Lung microvascular endothelial cell (primary cell): ENCODE measurements around the gene PPP3R1. TPM values are rescaled to one million over a fixed set of nuclear protein-coding genes. Genes with fewer than 3 reads are reported as not detected.
A peak's percentile ranks its signal among the peaks of the same experiment; 100 is the strongest.

ENCODE experiments used
- DNase-seq, 2 donors: peaks; one replicate each; pipeline versions ENCODE4 v3.0.0 to v3.0.0-alpha.2; 2010; ENCODE audit warnings: low read depth in 2 of 2
- total RNA-seq: library from RNA; depleted of rRNA; stranded (reverse); fragments of >200 nt; gene quantifications from 2 replicates; pipeline ENCODE4 v1.2.1, GENCODE V29; 2014

Gene PPP3R1, protein sequence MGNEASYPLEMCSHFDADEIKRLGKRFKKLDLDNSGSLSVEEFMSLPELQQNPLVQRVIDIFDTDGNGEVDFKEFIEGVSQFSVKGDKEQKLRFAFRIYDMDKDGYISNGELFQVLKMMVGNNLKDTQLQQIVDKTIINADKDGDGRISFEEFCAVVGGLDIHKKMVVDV
- 15.7 and 18.3 TPM in 2 replicates for total RNA-seq

DNA sequence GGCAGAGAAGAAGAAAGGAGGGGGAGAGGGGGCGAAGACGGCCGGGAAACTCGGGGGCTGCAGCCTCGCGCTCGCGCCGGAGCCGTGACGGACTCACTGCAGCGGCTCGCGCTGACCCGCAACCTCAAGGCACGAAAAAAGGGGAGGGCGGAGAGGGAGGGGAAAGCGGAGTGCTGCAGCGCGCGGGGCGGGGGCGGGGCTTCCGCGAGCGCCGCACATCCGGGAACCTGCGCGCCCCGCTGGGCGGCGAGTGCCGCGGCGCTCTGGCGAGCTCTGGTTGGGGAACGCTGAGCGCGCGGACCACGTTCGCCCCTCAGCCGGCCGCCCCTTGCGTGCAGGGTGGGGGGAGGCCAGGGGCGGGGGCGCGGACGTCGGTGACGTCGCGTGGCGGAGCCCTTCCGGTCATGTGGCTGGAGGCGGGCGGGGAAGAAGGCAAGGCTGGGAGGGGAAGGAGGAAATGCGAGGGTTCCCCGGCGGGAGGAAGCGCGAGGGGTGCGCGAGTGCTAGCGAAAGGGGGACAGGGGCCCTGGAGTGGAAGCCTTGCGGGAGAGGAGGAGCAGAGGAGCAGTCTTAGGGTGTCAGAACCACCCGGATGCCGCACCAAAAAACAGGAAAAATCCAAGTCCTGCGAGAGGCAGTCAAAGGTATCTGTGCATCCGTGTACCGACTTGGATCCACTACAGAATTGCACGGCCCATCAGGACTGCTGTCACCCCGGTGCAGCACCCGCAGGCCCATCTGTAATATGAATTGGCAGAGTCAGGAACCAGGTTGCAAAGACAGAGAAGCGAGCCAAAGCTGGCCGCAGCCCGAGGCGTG, at the start of gene PPP3R1:
Gene PPP3R1 (minus strand): TSS at position 133 of the 819 bp plus-strand sequence. CDS start 405 bp downstream, outside the sequence.
- peak; percentile 98 for DNase-seq

DNA sequence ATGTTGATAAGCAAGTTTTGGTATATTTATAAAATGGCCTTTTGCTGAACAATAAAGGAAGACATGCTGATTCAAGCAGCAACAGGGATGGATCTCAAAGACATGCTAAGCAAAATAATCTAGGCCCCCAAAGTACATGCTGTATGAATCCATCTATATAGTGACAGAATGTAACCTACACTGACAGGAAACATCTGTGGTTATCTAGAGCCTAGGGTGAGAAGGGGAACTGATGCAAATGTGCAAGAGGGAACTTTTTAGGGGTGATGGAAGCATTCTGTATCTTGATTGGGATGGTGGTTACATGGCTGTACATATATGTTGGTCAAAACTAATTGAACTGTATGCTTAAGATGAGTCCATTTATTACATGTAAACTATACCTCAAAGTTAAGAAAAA, 43.2 kb upstream of the PPP3R1 start:
- no peak for DNase-seq

DNA sequence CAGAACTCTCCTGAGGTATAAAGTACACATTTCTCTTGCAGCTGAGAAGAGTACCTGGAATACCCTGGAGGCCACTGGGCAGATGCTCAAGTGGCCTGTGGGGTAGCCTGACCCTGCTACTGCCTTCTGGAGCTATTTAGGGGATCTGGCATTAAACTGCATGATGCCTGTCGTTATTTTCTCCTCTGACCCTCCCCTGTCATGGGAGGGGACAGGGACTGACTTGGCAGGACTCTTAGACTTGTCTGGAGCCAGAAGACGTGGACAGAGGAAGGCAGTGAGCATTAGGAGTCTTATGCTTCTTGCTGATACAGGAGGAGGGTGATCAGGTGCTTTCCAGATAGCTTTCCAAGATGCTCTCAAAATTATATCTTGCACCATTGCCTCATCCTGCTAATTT, 42.6 kb upstream of the PPP3R1 start:
- DNase-seq: no peak

DNA sequence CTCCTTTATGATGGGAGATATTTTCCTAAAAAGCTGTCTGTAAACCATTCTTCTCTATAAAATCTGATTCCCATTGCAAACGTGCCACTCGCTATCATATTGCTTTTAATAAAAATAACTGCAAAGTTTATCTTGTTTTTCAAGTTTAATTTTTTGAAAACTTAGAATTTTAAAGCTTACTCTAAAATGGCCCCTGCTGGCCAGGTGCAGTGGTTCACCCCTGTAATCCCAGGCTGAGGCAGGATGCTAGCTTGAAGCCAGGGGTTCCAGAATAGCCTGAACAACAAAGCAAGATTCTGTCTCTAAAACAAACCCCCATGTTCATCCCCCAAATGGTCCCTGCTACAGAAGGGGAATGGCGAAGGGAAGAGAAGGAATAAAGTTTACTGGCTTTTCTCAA, 41.9 kb upstream of the PPP3R1 start:
- DNase-seq: no peak

DNA sequence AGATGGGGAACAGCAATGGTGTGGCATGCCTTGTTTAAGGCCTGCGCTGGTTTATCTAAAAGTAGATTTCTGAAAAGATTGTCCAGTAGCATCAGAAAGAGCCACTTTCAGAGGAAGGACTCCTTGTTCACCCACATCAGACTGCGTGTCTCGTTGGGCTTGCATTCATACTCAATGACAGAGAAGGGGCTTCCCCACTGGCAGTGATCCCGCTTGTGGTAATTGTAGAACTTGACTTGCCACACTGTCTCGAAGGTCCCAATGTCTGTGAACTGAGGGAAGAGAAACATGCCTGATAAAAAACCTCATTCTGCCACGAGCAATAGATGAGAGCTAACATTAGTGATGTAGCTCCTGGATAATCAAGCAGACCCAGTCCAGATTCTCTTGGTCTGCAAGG, 41.4 kb upstream of the PPP3R1 start:
- DNase-seq: no peak

DNA sequence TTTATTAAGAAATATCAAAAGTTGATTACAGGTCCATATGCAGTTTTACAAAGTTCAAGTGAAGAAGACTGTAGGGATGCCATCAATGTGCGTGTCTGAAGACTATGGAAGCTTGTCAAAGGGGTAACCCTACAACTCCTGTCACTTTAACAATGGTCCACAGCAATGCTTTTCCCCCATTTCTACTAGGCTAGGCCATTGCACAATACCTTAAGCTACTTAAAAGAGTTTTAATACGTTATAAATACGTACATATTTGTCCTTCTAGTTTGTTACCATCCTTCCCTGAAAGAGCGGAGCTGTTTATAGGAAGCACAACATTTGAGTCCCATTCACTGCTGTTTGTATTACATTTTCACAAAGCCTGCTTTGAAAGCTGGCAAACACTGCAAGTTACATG, 40.7 kb upstream of the PPP3R1 start:
- DNase-seq: no peak

DNA sequence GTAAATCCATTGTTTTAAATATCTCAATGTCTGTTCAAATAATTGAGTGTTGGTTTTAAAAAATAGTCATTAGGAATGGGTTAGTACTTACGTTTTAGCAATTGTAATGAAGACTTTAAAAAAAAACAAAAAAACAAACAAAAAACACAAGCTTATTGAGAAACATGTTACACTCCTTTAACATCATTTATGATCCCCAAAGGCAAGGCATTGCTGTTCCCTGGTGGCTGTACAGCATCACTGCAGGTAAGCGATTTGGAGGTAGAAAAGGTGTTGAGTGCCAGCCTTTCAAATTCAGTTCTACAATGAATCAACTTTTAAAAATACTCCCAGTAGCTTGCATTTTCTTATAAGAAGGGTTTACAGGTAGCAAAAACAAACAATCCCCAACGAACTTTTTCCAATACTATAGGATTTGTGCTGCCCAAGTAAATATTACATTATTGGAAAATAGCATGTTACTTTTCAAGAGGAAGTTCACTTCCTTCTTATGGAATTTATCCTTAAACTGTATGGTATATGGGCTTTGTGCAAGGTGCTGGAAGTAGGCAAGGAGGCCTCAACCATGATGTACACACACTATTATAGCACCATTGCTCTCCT, 39.9 kb upstream of the PPP3R1 start:
- peak; percentile 24 to 48 for DNase-seq

DNA sequence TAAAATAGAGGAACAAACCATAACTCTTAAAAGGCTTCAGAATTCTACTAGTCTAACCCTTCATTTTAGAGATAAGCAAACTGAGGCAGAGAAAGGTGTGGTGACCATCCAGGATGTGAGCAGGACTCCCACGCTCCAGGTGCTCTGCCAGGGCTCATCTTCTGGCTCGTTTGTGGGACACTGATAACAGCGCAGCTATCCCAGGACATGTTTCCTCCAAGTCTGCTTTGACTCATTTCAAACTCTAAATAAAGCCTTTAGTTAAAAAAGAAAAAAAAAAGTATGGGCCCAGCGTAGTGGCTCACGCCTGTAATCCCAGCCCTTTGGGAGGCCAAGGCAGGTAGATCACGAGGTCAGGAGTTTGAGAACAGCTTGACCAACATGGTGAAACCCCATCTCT, 39.0 kb upstream of the PPP3R1 start:
- no peak for DNase-seq

DNA sequence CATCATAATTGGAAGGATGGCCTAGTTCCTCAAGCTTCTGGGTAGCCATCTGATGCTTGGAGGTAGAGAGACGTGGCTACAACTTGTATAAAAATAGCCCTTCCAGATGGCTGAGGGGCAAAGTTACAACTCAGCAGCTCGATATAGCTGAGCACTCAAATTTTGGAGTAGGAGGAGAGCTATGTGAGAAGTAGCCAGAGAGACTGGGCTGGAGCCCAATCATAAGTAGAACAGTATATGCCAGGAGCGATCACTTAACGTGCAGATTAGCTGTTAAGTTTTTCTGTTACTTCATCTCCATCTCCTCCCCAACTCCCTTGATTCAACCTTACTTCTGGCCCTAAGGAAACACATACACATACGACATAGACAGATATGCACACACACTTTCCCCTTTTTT, 38.6 kb upstream of the PPP3R1 start:
- DNase-seq: no peak

DNA sequence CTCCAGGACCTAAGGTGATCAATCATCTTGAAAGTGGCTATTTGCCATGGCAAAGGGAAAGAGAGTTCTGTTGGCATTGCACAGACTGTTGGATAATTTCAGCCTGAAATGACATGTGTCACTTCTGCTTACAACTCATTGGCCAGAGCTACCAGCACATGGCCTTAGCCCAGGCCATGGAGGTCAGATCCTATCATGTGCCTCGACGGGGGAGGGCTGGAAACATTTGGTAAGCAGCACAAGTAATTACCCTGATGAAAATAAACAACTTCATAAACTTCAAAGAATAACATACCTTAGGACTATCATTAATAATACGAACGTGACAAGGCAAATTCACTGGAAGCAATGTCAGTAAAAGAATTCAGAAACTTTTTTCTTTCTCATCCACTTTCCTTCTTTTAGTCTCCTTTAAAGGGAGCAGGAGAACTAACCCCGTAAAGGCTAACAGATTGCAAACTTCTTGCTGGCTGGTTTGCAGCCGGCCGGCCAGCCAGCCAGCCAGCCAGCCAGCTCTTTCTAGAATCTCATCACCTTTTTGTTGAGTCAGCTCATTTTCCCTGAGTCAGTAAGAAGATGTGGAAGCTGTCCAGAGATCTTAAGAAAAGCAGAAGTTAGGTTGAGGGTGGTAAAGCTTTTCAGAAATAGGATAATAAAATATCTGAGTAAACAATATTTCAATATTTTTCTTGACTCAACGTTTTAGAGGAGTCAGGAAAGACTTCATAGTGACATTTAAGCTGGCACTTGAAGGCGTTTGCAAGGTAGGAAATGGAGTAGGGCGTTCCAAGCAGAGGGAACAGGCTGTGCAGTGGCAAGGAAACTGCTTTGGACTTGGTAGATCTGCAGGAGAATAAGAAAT, 35.5 kb upstream of the PPP3R1 start:
- DNase-seq: peak in 1 of 2 donors; percentile 22

DNA sequence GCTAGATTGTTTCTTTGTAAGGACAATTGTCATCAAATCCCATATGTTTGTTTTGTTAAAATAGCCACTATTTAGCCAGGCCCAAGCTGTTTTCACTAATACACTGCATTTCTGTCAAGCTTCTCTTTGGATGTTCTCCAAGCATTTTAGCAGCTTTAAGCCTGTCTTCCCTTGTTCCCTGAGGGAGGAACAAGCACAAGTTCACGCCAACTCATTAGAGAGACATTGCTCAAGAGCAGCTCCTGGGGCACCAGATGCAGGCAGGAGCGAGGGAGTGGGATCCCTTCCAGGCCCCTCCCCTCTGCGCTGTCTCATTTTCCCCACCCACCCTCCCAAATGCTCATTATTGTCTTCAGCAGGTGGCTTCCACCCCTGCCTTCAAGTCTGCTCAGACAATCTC, 32.6 kb upstream of the PPP3R1 start:
- DNase-seq: no peak

DNA sequence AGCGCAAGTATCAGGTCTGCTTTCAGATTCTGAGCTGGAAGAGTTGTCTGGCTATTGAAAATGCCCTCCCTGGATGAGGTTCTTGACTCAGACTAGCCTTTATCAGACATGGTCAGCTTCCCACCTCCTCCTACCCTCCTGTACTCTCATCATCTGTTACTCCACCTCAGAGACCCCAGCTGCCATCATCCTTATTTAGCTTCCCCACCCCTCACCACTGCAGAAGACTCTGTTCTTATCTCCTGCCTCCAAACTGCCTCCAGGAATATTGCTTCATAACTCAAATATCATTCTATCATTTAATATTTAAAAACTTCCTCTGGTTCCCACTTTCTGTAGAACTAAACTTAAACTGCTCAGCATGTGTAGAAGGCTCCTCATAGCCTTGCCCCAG, 31.1 kb upstream of the PPP3R1 start:
- no peak for DNase-seq

DNA sequence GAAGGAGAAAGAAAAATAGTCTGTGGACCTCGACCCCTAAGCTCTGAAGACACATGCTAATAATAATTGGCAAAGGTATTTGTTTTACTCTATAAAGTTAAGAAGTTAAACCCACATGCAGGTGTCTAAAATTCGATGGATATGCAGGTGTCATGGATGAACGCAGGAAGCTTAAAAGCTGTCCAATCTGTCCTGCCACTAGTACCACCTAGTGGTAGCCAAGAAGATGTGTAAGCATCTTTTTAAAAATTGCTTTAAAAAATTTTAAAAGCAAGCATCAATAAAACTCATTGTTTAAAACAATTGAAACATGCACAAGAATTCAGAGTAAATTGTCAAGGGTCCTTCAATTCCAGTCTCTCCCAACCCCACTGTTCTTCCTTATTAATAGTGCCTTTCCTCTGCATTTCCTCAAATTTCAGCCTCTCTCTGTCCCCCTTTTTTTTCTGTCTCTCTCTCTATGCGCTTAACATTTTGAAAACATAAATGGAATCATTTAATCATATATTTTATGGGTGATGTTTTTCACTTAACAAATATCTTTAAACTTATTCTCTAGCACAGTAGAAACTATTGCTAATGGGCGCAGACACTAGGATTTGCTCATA, 30.6 kb upstream of the PPP3R1 start:
- peak; percentile 54 to 73 for DNase-seq

DNA sequence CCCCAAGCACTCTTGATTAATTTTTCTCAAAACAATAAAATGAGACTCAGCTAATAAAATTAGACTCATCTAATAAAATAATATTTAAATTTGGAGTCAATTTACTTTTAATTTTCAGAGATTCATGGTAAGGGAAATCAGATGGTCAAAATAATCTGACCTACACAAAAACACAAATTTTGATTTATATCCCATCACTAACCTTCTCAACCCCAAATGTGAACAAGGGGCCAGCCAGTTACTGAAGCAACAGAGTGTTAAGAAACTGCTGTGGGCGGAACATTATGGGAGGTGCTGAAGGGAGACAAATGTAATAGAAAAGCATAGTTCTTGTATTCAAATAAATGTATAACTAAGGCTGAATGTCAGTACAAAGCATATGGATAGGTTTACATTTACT, 28.5 kb upstream of the PPP3R1 start:
- DNase-seq: no peak

DNA sequence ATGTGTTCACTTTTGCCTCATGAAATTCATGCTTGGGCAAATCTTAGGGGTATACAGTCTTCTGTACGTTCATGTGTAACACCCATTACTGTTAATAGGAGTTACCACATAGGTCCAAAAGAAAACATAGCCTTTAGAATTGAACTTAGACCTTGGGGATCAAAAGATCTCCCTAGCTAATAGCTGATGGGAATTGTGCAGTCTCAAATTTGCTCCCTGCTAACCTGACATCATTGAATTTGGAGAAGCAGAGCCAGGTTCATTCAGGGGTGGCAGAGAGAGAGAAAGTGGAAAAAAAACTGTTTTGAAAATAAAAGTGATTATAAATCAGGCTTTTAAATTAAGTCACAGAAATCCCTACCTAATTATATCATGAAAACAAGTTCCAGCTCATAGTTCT, 28.0 kb upstream of the PPP3R1 start:
- no peak for DNase-seq

DNA sequence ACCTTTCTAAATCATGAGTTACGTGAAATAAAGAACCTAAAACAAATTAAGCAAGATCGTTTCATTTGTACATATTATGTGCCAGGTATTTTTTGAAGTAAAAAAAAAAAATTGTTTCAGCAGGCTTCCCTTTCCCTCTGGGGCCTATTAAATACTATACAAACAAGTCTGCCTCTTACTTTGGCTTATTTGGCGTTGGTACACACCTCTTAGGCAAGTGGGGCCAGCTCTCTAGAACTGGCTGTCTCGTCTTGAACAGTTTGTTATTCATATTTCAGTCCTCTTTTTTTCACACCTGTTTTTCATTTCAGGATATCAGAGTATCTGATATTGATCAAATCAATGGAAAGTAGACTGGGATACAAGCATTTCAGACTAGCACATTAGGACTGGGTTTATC, 27.4 kb upstream of the PPP3R1 start:
- DNase-seq: no peak

DNA sequence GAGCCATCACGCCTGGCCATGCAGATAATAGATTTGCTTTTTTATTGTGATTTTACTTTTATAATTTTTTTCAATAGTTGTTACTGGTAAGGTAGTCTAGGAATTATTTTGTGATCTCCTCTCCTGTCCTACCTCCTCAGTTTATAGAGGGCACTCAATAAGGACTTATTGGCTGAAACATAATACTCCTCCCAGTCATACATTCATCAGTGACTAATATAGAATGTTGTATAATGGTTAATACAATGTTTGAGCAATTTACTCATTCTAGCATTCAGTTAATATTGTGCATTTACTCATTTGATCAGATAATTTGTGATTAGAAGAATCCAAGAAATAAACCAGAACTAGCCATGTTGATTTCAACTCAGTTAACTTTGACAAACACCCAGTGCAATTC, 25.8 kb upstream of the PPP3R1 start:
- DNase-seq: no peak

DNA sequence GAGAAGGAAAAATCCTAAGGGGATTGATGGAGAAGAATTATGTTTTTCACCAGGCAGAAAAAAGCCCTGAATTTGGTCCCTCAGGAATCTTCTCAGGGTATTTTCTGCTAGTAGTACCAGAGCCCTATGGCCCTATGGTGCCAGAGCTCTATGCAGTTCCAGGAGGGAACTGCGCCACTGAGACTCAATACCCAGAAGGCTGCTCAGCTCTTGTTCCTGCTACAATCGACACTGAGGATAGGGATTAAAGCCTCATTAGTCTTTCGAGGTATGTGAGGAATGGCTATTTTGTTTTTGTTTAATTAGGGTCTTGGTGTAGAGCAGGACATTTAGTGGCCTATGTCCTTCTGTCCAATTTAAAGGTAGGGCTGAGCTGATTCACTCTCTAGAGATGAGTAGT, 21.7 kb upstream of the PPP3R1 start:
- no peak for DNase-seq

DNA sequence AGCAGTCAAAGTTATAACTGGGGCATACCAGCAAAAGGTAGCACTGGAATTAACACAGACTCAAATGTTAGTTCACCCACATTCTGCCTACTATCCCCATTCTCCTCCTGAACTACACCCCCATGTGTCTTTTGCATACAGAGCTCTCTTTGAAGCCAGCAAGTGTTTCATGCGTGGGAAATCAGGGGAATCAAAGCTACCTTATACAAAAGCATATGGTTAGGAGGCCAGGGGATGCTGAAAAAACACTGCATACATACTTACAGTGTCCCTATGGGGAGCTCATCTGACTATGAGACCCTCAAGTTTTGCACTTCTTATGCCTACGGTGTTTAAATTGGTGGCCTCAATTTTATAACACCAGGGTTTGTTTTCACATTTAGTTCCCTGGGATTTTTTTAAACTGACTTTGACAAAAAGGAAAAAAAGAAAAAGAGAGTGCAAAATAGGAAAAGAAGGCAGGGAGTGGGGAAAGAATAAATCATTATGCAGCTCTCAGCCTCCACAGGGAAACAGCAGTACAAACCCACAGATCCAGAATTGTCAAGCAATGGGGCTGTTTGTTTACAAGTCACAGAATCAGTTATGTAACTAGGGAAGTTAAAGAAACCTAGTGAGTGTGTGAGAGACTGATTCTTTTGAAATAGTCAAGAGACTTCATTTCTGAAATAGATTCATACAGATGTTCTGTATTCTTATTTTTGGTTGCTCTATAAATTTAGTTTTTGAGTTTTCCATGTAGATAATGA, 20.1 kb upstream of the PPP3R1 start:
- no peak for DNase-seq

DNA sequence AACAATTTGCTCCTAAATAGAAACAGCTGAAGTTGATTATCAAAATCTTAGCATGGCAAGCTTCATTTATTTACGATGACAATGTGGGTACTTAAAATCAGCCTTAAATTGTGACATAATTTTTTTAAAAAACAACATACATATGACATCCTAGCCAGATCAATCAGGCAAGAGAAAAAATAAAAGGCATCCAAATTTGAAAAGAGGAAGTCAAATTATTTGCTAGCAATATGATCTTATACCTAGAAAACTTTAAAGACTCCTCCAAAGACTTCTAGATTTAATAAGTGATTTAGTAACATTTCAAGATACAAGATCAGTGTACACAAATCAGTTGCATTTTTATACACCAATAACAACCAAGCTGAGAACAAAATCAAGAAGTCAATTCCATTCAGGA, 14.3 kb upstream of the PPP3R1 start:
- no peak for DNase-seq

DNA sequence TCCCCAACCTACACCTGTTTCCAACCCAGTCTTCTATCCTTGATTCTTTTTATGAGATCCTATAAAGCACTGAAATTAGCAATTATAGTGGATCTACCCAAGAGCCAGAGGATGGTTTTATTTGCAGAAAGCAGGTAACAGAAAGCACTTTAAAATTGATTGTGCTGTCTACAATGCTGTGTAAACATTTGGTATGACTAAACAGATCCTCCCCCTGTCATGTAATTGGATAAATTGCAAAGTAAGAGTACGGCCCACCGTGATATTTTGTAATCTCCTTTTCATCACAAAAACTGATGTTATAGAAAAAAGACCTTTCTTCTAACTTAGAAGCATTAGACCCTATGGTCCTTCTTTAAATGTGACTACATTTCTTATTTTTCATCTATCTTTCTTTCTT, 11.3 kb upstream of the PPP3R1 start:
- no peak for DNase-seq
